GM12878 (cell line): Measurements from ENCODE around the gene CCM2. TPM values are rescaled to one million over a fixed set of nuclear protein-coding genes. Genes with fewer than 3 reads are reported as not detected.

Source experiments
- ATAC-seq: fragments of 200-7000 bp; cut with Tn5 transposase; 3 replicates; pipeline ENCODE4 v1.9.1; 2020; ENCODE audit warnings: mild to moderate bottlenecking, moderate library complexity
- BruUV-seq: library from RNA; stranded (reverse); fragments of 400-500 nt; replicated peaks from 2 replicates; lab custom pipeline; 2021; lab: Mats Ljungman, UMichigan
- CTCF ChIA-PET: fragments of 300-600 bp; sonication (Branson Sonifier 250); formaldehyde crosslinking; extraction: SDS; loops from one replicate; lab custom pipeline; 2021; ENCODE audit warnings: inconsistent platforms; lab: Yijun Ruan, JAX
- POLR2A ChIA-PET: fragments of 350-600 bp; formaldehyde crosslinking; extraction: SDS; loops from one replicate; lab custom pipeline; 2021; ENCODE audit warnings: inconsistent platforms; lab: Charles Lee
- RAD21 ChIA-PET: fragments of 300-600 bp; sonication (Branson Sonifier 250); formaldehyde crosslinking; loops from one replicate; lab custom pipeline; 2023; ENCODE audit warnings: antibody characterized with exemption; ENCODE audit not compliant: unreplicated experiment; lab: Charles Lee
- SMC1A ChIA-PET: fragments of 300-600 bp; sonication (Branson Sonifier 250); formaldehyde crosslinking; loops from one replicate; lab custom pipeline; 2023; ENCODE audit not compliant: unreplicated experiment, uncharacterized antibody; lab: Charles Lee
- DNase-seq: peaks from one replicate; pipeline ENCODE4 v3.0.0-alpha.2; 2011; ENCODE audit warnings: low read depth, low spot score
- FAIRE-seq: peaks from 3 replicates; lab custom pipeline; 2011; peaks lifted over from hg19 to GRCh38; lab: Jason Lieb, UNC
- H2AFZ ChIP-seq: 2 replicates; pipeline ENCODE4 v1.6.0; 2011; ENCODE audit warnings: low read depth, low read length, control low read depth; ENCODE audit not compliant: control insufficient read depth
- H3K27ac ChIP-seq: 2 replicates; pipeline ENCODE4 v1.5.1; 2011; ENCODE audit warnings: control low read depth; ENCODE audit not compliant: control insufficient read depth, insufficient read depth
- H3K27me3 ChIP-seq, 2 experiments: replicated peaks in 1 of 2; 2 replicates each; pipeline versions ENCODE4 v1.6.0 to v1.6.1; 2011; ENCODE audit warnings: low read length in 1 of 2; ENCODE audit not compliant: control insufficient read depth in 2 of 2, insufficient read depth in 2 of 2
- H3K36me3 ChIP-seq, 2 experiments: 2 replicates each; pipeline ENCODE4 v1.5.1; 2011; ENCODE audit warnings: low read length in 1 of 2; ENCODE audit not compliant: control insufficient read depth in 2 of 2, insufficient read depth in 2 of 2
- H3K4me1 ChIP-seq: 2 replicates; pipeline ENCODE4 v1.6.1; 2011; ENCODE audit warnings: mild to moderate bottlenecking, low read length, moderate library complexity, mixed read lengths; ENCODE audit not compliant: control insufficient read depth, insufficient read depth
- H3K4me2 ChIP-seq: 2 replicates; pipeline ENCODE4 v1.6.0; 2011; ENCODE audit warnings: control low read depth; ENCODE audit not compliant: control insufficient read depth, insufficient read depth
- H3K4me3 ChIP-seq: fragments of 200-600 bp; sonication (generic); 2 replicates; pipeline ENCODE4 v1.5.1; 2016
- H3K79me2 ChIP-seq: 2 replicates; pipeline ENCODE4 v1.6.0; 2011; ENCODE audit warnings: low read length; ENCODE audit not compliant: control insufficient read depth, insufficient read depth
- H3K9ac ChIP-seq: 2 replicates; pipeline ENCODE4 v1.8.0; 2011; ENCODE audit warnings: low read length, control low read depth, mixed read lengths; ENCODE audit not compliant: control insufficient read depth, insufficient read depth
- H3K9me3 ChIP-seq: replicated peaks from 3 replicates; pipeline ENCODE4 v1.5.1; 2011; ENCODE audit warnings: mild to moderate bottlenecking, low read length; ENCODE audit not compliant: control insufficient read depth, insufficient read depth
- H4K20me1 ChIP-seq: 2 replicates; pipeline ENCODE4 v1.6.0; 2011; ENCODE audit not compliant: control insufficient read depth, insufficient read depth
- POLR2A ChIP-seq: IDR thresholded peaks from 2 replicates; pipeline ENCODE4 v1.6.1; 2011; ENCODE audit warnings: low read depth, mild to moderate bottlenecking, low read length
- WGBS: methylation state at CpG from one replicate; pipeline ENCODE4 v1.1.6; 2016; ENCODE audit warnings: low lambda C conversion rate; ENCODE audit not compliant: insufficient replicate concordance, insufficient coverage; ENCODE audit errors: missing lambda C conversion rate; 5-methylcytosine and 5-hydroxymethylcytosine counted together
- in situ Hi-C: fragments of 300-500 bp; cut with MboI; formaldehyde crosslinking; loops from 9 replicates; pipeline ENCODE4 v1.14.3; 2018; ENCODE audit warnings: mixed read lengths
- intact Hi-C: fragments of 100-400 bp; cut with micrococcal nuclease; formaldehyde crosslinking; loops from one replicate; pipeline ENCODE4 v1.14.2; 2022; ENCODE audit not compliant: unreplicated experiment
- polyA plus RNA-seq, 11 experiments: library from polyadenylated mRNA; depleted of rRNA in 4 of 11; unstranded in 6 of 11; stranded (reverse) in 5 of 11; fragments of >200 nt; fragmentation: Nextera tagmentation in 4 of 11; fragmentation: Illumina TruSeq in 1 of 11; extraction: Ambion mirVana in 4 of 11; extraction: Trizol in 1 of 11; gene quantifications; 1 replicate in 1 of 11; 2 replicates in 10 of 11; pipeline versions ENCODE4 v1.2.1 to v1.2.3, GENCODE V29; 2011 to 2016; ENCODE audit warnings: inconsistent platforms in 2 of 11, missing spikeins in 2 of 11, low read depth in 1 of 11
- total RNA-seq, 4 experiments: library from RNA; depleted of rRNA in 3 of 4; stranded (reverse); fragments of >200 nt in 3 of 4; fragmentation: Illumina TruSeq in 1 of 4; extraction: Trizol in 1 of 4; gene quantifications; 2 replicates each; pipeline versions ENCODE4 v1.2.1 to v1.2.3, GENCODE V29; 2013 to 2021
- TF ChIP-seq, protein P1 (sequence below): fragments of 450-650 bp; IDR thresholded peaks from 2 replicates; pipeline ENCODE4 v1.6.1; 2014; ENCODE audit warnings: mild to moderate bottlenecking

CCM2 gene
- total and polyA plus RNA-seq, 10 of the 15 experiments (the other 5 are each of a cell fraction or from before 2014, with no cell fraction given): 1.00 to 82.3 (median 48.7) TPM

DNA sequence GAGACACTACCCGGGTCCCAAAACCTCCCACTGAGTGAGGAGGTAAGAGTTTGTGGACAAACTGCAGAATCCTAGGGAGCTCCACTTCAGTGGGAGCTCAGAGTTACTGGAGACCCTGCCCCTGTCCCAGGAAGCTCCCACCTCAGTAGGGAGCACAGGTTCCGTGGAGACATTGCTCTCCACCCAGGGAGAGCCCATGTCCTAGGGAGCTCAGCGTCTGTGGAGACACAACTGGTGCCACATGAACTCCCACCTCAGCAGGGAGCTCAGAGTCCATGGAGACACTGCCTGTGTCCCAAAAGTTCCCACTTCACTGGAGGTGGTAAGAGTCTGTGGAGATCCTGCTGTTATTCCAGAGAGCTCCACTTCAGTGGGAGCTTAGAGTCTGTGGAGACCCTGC, 27.4 kb upstream of the CCM2 start:
- Histone ChIP-seq H3K4me3 (no peak overlapping the region), H3K9ac (no peak overlapping the region), H3K9me3 (no peaks in the 10 kb centered on the region), H3K4me2 (no peak overlapping the region), H3K79me2 (peaks cover 44% of the 10 kb centered on the region), H4K20me1 (peaks cover 19% of the 10 kb centered on the region), H3K27ac (no peak overlapping the region), H2AFZ (no peak overlapping the region), H3K4me1 (peaks cover 24% of the 10 kb centered on the region), H3K36me3 (peaks cover 56 to 57% of the 10 kb centered on the region in 2 experiments), H3K27me3 (no peaks in the 10 kb centered on the region)
- SMC1A ChIA-PET: interaction anchor here (1.2 to 16.7 kb wide), 12 partner anchors 11 to 164 kb away, joined by 3 to 303 read pairs (median 8); partner anchors contain the start of genes CCM2 and TBRG4
- FAIRE-seq (no peak), DNase-seq (no peak), ATAC-seq (no peak)
- POLR2A ChIA-PET: interaction anchor here (0.7 to 2.6 kb wide), 6 partner anchors 9 to 163 kb away, joined by 3 to 21 read pairs (median 6); partner anchors contain the start of gene CCM2
- peak; percentile 63 for TF ChIP-seq POLR2A
- TF ChIP-seq, protein P1, sequence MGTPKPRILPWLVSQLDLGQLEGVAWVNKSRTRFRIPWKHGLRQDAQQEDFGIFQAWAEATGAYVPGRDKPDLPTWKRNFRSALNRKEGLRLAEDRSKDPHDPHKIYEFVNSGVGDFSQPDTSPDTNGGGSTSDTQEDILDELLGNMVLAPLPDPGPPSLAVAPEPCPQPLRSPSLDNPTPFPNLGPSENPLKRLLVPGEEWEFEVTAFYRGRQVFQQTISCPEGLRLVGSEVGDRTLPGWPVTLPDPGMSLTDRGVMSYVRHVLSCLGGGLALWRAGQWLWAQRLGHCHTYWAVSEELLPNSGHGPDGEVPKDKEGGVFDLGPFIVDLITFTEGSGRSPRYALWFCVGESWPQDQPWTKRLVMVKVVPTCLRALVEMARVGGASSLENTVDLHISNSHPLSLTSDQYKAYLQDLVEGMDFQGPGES: no peak
- intact Hi-C loops: no loop called here
- 78% methylated on average over 3 of the region's 3 CpGs for WGBS
- RAD21 ChIA-PET: interaction anchor here (1.0 to 14.6 kb wide), 16 partner anchors 11 to 163 kb away, joined by 3 to 303 read pairs (median 8); partner anchors contain the start of genes CCM2, H2AZ2 and TBRG4
- in situ Hi-C loops: loop anchor here (10.0 kb wide), 1 partner anchor 162 kb away; no protein-coding TSS in a partner anchor
- BruUV-seq: no TSS peak
- CTCF ChIA-PET: interaction anchor here (0.7 to 6.9 kb wide), 21 partner anchors 8 to 386 kb away, joined by 3 to 219 read pairs (median 8); partner anchors contain the start of genes CCM2 and NACAD
